ENCODE results near the gene C13orf46. TPM values are rescaled to one million over a fixed set of nuclear protein-coding genes. Genes with fewer than 3 reads are reported as not detected.

Gene C13orf46
- total RNA-seq, 2 donors from 2014 or later: 0.59 to 2.7 TPM

DNA sequence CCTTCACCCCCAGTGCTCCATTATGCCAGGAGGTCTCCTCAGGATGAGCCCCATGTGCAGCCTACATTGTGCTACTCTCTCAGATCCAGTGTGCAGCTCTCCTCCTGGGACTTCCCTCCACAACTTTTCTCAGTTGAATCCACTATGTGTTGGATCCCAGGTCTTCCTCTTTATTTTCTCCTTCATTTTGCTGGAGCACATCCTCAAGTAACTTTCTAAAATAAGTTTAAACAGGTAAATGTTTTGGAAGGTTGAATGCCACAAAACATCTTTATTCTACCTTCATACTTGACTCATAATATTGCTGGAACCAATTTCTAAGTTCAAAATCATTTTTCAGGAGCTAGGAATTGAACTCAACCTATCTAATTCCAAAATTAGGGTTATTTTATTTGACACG is 52.1 kb downstream of the C13orf46 start:
- Histone ChIP-seq H3K27me3 (no peaks in the 10 kb centered on the region), H3K4me3 (no peak overlapping the region), H3K36me3 (no peaks in the 10 kb centered on the region), H3K27ac (no peak overlapping the region), H3K4me1 (peaks cover 0 to under 1% of the 10 kb centered on the region in 2 donors), H3K9me3 (peaks cover 0 to 11% of the 10 kb centered on the region in 2 donors)
- DNase-seq (ENCODE audit: low spot score): no peak
- TF ChIP-seq CTCF (IDR thresholded peaks at IDR 0.05): no peak

DNA sequence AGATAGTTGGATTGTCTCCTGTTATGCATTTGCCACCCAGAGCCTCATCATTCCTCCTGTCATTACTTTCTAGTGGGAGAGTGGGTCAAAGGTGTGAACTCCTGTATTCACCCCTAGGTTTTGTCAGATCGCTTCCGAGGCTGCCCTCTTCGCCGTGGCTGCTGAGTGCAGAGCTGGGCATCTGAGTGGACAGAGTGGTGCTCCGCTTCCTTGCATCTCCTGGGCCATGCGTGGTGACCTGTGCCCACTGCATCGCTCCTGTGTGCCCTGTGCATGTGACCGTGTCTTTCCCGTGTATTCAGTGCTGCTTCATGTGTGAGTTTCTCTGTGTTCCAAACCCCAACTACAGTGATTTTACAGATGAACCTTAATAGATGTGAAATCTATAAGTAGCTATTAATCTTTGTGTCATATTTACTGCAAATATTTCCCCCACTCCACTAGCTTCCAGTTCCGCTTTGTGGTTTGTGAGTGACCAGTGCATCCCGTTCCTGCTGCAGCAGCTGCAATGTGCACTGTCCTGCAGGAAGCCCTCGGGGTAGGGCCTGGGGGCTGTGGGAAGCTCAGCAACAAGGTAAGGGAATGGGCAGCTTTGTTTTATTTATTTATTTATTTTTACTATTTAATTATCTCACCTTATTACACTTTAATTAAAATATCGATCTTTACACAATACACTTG is 53.1 kb downstream of the C13orf46 start:
- peak; percentile 28 for DNase-seq (ENCODE audit: low spot score)
- no peaks in the 10 kb centered on the region for H3K27me3 ChIP-seq
- TF ChIP-seq CTCF (IDR thresholded peaks at IDR 0.05): no peak
- no peaks in the 10 kb centered on the region for H3K36me3 ChIP-seq
- no peak overlapping the region for H3K27ac ChIP-seq
- H3K9me3 ChIP-seq: peaks cover 0 to 11% of the 10 kb centered on the region in 2 donors
- no peaks in the 10 kb centered on the region for H3K4me1 ChIP-seq
- H3K4me3 ChIP-seq: no peak overlapping the region

DNA sequence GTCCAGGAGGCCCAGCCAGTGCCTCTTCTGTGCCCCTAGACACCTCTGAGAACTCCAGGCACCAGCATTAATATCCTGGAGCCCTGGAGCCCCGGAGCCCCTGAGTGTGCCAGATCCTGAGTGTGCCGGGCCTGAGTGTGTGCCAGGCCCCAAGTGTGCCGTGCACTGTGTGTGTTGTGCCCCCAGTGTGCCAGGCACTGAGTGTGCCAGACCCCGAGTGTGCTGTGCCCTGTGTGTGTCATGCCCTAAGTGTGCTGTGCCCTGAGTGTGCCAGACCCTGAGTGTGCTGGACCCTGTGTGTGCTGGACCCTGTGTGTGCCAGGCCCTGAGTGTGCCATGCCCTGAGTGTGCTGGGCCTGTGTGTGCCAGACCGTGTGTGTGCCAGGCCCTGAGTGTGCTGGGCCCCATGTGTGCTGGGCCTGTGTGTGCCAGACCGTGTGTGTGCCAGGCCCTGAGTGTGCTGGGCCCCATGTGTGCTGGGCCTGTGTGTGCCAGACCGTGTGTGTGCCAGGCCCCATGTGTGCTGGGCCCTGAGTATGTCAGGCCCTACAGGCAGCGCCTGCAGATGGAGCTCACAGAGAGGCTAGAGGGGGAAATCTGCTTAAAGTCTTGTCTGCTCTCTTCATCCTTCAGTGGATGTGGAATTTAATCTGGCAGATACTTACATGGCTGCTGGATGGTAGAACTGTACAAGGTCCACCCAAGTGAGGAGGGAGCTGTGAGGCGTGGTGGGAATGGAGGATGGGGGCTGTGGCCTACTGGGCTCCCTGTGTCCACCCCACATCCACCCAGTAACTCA is 53.9 kb downstream of the C13orf46 start:
- H3K27ac ChIP-seq: no peak overlapping the region
- no peaks in the 10 kb centered on the region for H3K4me1 ChIP-seq
- DNase-seq (ENCODE audit: low spot score): peak; percentile 11
- no peak overlapping the region for H3K4me3 ChIP-seq
- H3K9me3 ChIP-seq: peaks cover 0 to 11% of the 10 kb centered on the region in 2 donors
- no peaks in the 10 kb centered on the region for H3K27me3 ChIP-seq
- TF ChIP-seq CTCF (IDR thresholded peaks at IDR 0.05): no peak
- no peaks in the 10 kb centered on the region for H3K36me3 ChIP-seq

GRCh38 chr13:113918981-113919701 is 54.7 kb downstream of the C13orf46 start:
- DNase-seq (ENCODE audit: low spot score): peak; percentile 21
- Histone ChIP-seq H3K27ac (no peak overlapping the region), H3K36me3 (no peaks in the 10 kb centered on the region), H3K4me3 (no peak overlapping the region), H3K4me1 (no peaks in the 10 kb centered on the region), H3K27me3 (no peaks in the 10 kb centered on the region), H3K9me3 (peaks cover 0 to 11% of the 10 kb centered on the region in 2 donors)
- no peak for TF ChIP-seq CTCF (IDR thresholded peaks at IDR 0.05)

GRCh38 chr13:113918580-113918979 is 55.3 kb downstream of the C13orf46 start:
- DNase-seq (ENCODE audit: low spot score): peak; percentile 13
- no peak for TF ChIP-seq CTCF (IDR thresholded peaks at IDR 0.05)
- Histone ChIP-seq H3K27ac (no peak overlapping the region), H3K4me3 (no peak overlapping the region), H3K9me3 (peaks cover 0 to 11% of the 10 kb centered on the region in 2 donors), H3K36me3 (no peaks in the 10 kb centered on the region), H3K27me3 (no peaks in the 10 kb centered on the region), H3K4me1 (no peaks in the 10 kb centered on the region)

All from right atrium auricular region (tissue), 2 donors.